Measurements from ENCODE around the gene PGA4.
"Not testable (repeated sequence)": the region's sequence is repeated elsewhere in the genome, so short reads cannot be mapped to it uniquely, and the experiment has no call there.

Gene PGA4

DNA sequence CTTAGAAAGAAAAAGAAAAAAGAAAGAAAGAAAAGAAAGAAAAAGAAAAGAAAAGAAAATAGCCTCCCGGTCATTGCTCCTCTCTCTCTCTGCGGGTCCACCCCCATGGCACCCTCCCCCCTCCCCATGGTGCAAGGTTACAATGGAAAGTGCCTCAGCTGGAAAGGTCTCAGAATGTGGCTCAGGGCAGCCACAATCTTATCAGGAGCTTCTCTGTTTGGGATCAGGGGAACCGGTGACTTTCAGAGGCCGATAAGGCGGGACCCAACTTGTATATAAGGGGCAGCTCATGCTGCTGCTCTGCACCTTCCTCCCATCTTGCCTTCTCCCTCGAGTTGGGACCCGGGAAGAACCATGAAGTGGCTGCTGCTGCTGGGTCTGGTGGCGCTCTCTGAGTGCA, at the start of gene PGA4:
Gene PGA4, plus strand, starts transcription at position 301 of the 400 bp plus-strand sequence. Its CDS starts 54 bp downstream, at position 355.
- DNase-seq, result not testable (repeated sequence)

DNA sequence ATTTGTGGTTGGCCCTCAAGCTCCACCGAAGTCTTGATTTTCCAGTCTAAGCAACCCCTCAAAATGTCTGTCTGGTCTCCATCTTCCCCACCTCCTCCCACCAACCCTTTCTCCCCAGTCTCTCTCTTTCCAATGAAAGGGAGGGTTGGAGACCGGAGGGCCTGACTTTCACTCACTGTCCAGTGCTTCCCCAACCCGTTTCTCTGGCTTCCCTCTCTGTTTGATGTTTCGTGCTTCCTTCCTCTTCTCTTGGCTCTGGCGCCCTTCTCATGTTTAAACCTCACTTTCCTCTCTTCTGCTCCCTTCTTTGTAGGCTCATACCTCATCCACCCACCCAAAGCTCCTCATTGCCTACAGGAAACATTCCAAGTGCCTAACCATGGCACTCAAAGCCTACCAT, 49.8 kb upstream of the PGA4 start:
- no peak for DNase-seq

DNA sequence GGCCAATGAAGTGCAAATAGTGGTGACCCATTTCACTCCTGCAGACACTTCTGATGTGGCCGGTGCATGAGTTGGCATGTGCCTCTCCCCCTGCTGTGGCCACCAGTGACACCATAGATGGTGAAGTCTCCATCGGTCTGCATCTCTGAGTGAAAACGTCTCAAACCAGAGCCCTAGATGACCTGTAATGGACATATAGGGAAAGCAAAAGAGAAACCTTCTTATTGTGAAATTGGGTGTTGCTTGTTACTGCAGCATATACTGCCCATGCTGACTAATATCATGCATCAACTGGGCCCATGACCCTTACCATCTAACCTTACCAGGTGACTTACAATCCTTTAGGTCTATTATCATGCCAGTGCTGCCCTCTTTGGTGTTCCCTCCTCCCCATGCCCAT, 49.3 kb upstream of the PGA4 start:
- DNase-seq, result no peak

DNA sequence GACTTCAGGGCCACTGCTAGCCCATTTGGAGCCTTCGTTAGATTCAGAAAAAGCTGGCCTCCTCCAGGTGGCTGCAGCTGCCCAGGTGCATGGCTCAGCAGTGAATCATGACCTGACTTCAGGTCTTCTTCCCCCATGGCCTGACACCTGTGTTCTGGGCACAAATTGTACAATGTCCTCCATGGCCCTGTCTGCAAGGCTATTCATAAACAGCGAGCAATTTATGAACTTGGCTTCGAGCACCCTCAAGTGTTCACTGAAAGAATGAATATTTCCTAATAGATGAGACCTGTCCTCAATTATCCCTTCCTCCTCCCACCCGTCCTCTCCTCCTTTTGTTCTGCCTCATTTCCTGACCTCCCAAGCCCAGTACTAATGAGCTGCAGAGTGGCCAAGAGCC, 48.7 kb upstream of the PGA4 start:
- no peak for DNase-seq

DNA sequence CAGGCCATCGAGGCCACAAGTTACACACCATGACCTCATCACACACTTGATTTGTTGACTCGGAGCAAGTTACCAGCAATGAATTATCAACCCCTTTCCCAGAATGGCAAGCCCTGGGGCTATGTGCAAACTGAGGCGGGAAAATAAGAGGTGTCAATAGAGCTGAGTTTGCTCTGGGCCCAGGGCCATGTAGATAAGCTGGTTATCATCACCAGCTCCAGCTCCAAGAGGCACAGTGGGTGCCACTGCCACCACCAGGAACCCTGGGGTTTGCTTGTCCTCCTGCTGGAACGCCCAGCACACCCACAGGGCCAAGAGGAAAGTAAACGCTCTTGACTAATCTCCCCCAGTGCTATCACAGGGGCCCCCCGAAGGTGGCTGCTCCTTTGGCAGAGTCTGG, 47.9 kb upstream of the PGA4 start:
- DNase-seq, result no peak

DNA sequence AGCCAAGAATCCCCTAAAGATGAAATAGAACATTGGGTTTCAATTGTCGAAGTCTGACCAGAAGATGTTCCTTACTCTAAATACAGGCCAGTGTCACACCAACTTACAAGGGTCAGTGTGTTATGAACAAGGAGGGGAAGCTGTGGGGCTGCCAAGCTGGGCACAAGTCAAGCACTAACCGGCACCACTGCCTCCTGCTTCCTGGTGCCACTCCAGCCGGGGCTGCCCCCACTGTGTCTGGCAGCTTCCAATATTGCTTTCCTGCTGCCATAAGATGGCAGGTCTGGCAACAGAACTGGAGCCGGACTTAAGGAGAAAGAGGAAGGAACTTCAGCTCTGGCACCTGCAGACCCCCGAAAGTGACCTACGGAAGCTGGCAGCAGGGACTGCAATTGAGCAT, 47.2 kb upstream of the PGA4 start:
- DNase-seq, result no peak

DNA sequence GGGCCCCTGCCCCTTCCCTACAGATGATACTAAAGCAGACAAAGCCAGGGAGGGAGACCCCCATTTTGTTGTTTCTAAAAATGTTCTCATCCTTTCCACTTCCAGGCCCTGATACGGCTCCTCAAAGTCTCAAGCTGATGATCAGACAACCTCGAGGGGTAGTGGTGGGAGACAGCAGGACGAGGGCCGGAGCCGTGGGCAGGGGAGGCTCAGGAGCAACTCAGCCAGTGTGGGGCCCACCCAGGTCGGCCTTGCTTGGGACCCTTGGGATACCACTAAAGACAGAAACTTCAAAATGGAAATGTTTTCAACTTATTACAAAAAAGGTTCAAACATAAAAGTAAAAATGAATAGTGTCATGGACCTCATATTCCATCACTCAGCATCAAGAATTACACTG, 45.7 kb upstream of the PGA4 start:
- DNase-seq, result no peak

DNA sequence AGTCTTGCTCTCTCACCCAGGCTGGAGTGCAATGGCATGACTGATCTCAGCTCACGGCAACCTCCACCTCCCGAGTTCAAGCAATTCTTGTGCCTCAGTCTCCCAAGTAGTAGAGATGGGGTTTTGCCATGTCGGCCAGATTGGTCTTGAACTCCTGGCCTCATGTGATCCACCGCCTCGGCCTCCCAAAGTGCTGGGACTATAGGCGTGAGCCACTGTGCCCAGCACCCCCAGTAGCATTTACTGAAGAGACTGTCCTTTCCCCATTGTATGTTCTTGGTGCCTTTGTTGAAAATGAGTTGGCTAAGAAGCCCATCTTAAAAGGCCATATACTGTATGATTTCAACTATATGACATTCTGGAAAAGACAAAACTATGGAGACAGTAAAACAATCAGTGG, 41.9 kb upstream of the PGA4 start:
- not testable (repeated sequence) for DNase-seq

DNA sequence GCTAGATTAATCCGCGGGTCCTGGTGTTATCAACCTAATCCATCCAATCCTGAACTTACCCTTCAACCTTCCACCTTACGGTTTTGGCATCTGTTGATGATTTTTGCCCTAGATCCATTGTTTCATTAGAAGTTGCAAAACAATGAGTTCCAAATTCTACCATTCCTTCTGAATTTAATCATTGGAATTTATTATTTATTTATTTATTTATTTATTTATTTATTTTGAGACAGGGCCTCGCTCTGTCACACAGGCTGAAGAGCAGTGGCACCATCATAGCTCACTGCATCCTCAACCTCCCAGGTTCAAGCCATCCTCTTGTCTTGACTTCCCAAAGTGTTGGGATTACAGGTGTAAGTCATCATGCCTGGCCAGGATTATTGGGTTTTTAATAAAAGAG, 40.7 kb upstream of the PGA4 start:
- DNase-seq, result no peak

DNA sequence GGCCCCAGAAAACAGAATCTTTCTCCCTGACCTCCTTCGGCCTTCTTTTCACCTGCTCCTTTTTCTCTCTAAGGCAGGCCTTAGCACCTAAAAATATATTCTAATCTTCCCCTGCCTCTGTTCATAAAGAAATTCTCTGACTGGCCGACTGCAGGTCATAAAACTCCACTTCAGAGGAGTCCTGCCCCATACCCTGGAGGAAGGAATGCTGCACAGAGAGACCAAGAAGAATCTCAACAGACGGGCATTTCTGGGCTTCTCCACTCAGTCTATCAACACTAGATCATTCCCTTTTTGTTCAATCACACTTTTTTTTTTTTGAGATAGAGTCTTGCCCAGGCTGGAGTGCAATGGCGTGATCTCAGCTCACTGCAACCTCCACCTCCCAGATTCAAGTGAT, 38.5 kb upstream of the PGA4 start:
- DNase-seq, result no peak

DNA sequence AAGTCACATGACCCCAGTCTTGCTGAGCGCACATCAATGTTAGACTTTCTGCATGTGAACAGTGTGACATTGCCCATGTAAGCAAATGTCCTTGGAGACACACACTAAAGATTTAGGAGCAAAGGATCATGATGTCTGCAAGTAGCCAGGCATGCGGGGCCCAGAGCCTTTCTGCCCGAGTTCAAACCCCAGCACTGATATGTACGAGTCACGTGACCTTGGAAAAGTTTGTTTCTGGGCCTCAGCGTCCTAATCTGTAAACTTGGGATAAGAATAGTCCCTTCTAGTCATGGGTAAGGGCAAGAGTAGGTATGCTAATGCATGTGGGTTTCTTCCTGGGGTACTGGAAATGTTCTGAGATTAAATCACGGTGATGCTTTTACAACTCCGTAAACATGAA, 35.6 kb upstream of the PGA4 start:
- DNase-seq, result no peak

DNA sequence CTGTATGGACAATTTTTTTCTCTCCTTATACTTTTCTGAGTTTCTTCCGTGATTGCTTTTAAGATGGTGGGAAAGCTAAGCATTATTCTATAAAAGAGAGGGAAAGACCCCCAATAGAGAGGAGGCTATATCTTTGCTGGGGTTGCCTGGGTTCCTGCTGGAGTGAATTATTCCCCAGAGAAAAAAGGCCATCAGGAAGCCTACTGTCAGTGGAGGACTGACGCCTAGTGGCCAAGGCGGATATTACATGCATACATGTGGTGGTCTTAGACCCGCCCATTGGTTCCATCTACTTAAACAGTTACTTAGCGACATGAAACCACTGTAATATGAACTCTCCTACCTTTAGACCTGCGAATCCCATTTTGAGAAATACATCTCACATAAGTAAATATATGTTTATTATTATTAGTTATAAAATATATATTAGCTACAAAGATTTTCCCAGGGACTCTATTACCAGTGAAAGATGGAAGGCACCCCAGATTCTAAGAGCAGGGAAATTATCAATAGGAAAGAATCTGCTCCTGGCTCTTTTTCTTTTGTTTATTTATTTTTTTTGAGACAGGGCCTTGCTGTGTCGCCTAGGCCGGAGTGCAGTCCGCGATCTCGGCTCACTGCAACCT, 34.5 kb upstream of the PGA4 start:
- DNase-seq, result peak; percentile 87 to 89

DNA sequence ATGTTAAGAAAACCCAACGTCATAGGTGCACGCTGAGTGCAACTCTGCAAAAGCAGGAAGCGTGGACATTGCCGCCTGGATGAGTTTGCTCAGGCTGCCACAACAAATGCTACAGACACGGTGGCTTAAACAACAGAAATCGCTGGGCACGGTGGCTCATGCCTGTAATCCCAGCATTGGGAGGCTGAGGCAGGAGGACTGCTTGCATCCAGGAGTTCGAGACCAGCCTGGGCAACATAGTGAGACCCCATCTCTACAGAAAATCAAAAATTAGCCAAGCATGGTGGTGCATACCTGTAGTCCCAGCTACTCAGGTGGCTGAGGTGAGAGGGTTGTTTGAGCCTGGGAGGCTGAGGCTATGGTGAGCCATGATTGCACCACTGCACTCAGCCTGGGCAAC, 32.2 kb upstream of the PGA4 start:
- no peak for DNase-seq

DNA sequence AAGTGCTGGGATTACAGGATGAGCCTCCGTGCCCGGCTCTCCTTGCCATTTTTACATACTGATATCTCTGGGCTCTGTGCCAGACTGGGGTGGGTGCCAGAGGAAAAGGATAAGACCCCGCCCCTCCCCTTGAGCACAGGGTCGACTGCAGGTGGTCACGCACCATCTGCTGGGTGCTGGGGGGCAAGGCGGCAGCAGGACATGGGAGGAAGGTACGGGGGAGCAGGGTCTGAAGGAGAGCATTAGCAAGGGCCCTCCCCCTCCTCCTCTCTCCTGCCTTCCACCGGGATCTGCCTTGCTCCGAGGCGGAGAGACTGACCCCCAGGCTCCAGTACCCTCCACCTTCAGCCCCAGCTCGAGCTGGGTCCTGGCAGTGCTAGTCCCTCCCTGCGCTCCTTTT, 28.6 kb upstream of the PGA4 start:
- no peak for DNase-seq

DNA sequence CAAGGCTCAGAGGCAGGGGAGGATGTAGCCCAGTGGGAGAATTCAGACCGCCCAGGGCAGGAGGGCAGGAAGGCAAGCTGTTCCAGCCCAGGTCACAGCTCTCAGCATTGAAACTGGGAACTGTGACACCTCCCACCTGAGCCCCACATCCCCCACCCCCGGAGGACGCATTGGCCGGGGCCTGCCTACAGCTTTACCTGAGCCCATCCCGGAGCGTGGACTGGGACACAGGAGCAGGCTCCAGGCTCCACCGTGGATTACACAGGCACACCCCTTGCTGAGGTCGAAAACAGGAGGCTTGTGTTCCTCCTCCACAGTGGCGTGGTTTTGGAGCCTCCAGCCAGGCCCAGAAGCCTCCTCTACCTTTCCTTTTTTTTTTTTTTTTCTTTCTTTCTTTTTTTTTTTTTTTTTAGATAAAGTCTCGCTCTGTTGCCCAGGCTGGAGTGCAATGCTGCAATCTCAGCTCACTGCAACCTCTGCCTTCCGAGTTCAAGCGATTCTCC, 27.9 kb upstream of the PGA4 start:
- no peak for DNase-seq

DNA sequence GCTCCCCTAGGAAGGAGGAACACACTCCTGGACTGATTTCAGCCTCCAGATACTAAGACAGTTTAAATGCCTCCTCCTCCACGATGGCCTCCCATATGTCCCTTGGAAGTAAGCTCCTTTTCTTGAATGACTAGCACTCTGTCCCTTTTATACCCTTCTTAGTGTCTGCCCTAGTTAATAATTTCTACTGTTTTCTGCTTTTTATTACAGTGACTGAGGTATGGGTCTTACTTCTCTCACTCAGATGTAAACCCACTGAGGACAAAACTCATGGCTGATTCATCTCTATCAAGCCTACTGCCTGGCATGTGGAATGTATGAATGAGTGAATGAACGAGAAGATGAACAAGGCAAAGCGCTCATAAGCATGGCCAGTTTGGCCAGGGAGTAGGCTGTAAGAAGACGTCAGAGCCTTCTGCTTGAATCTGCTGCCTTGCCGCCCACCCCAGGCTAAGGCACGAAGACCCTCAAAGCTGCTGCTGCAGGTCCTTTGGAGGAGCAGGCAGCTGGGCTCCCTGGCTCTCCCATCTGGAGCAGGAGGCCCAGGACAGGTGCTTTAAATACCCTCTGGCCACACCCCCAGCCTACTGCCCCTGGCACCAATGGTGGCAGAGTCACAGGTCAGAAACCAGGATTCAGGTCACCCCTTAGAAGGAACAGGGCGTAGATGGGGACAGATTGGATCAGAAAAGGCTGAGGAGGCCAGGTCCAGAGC, 27.0 kb upstream of the PGA4 start:
- no peak for DNase-seq

DNA sequence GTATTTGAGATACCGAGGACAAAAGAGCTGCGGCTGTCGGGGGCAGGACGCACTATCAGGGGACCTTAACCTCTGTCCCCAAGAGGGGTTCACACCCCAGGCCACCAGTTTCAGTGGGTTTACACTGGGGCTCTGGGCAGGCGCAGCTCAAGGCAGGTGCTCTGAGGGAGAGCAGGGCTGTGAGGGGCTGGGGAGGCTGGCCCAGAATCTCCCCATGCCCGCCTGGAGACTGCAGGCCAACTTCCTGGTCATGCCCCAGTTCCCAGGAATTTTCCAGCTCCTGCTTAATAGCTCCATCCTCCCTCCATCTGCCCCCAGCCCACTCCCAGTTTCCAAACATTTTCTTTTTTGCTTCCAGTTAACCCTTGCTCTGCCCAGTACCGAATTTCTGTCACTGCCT, 26.4 kb upstream of the PGA4 start:
- DNase-seq, result no peak

DNA sequence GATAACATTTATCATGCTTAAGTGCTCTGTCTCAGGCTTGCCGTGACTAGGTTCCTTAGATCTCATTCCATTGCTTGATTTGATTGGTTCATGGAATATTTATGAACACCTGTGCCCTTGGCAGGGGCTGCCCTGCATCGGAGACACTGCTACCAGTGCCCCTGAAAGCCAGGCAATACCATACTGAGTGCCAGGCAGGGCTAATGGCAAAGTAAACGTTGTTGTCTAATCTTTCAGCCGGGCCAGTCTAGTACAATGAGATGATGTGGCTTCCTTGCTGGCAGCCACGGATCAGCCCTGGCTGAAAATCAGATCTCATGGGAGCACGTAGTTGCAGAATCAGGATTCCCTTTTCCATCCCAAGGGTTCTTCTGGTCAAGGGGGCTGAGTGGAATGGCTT, 23.8 kb upstream of the PGA4 start:
- no peak for DNase-seq

DNA sequence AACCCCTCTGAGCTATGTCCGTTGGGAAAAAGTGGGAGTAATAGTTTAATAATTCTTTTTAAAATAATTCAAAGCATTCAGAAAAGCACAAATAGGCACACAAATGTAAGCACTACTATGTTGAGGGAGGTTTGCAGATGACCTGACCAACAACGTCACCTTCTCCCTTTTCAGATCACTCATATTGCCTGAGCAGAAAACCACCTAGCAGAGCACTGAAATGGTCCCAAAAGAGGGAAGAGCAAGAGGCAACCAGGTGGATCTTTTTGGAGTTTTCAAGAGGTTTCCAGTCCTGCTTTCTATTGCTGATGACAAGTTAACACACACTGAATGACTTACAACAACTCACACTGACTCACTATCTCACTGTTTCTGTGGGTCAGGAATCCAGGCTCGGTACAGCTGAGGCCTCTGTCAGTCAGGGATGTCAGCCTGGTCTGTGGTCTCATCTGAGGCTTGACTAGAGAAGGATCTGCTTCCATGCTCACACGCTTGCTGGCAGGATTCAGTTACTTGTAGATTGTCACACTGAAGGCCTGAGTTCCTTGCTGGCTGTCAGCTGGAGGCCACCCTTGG, 23.1 kb upstream of the PGA4 start:
- DNase-seq, result no peak

DNA sequence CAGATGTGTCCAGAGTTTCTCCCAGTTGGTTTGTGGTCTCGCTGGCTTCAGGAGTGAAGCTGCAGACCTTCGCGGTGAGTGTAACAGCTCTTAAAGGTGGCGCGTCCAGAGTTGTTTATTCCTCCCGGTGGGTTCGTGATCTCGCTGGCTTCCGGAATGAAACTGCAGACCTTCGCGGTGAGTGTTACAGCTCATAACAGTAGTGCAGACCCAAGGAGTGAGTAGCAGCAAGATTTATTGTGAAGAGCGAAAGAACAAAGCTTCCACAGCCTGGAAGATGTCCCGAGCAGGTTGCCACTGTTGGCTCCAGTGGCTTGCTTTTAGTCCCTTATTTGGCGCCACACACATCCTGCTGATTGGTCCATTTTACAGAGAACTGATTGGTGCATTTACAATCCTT, 20.7 kb upstream of the PGA4 start:
- no peak for DNase-seq

DNA sequence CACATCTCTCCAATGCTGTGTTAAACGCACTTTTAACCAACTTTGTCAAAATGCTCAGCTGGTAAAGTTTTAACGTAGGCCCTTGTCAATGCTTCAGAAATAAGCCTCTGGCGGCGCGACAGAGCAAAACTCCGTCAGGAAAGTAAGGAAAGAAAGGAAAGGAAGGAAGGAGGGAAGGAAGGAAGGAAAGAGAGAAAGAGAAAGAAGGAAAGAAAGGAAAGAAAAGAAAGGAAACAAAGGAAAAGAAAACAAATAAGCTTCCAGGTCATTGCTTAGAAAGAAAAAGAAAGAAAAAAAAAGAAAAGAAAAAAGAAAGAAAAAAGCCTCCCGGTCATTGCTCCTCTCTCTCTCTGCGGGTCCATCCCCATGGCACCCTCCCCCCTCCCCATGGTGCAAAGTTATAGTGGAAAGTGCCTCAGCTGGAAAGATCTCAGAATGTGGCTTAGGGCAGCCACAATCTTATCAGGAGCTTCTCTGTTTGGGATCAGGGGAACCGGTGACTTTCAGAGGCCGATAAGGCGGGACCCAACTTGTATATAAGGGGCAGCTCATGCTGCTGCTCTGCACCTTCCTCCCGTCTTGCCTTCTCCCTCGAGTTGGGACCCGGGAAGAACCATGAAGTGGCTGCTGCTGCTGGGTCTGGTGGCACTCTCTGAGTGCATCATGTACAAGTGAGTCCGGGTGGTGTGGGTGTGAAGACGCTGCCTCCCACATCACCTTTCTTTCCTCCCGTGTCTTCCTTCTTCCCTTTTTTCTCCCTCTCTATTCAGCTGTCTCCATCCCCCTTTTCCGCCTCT, 19.0 kb upstream of the PGA4 start, which contains the start of gene PGA3:
Gene PGA3, plus strand, starts transcription at position 566 of the 797 bp plus-strand sequence. Its CDS starts 50 bp downstream, at position 616.
- DNase-seq, result not testable (repeated sequence)

DNA sequence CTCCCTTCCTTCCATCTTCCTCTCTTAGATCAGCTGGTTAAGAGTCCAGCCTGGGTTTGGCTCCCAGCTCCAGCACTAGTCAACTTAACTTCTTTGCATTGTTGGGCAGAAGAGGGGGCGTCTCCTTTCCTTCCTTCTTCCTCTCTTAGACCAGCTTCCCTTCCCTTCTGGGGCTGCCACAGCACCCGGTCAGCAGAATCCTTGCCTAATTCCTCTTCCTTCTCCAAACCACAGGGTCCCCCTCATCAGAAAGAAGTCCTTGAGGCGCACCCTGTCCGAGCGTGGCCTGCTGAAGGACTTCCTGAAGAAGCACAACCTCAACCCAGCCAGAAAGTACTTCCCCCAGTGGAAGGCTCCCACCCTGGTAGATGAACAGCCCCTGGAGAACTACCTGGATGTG, 18.3 kb upstream of the PGA4 start:
- DNase-seq, result not testable (repeated sequence)

DNA sequence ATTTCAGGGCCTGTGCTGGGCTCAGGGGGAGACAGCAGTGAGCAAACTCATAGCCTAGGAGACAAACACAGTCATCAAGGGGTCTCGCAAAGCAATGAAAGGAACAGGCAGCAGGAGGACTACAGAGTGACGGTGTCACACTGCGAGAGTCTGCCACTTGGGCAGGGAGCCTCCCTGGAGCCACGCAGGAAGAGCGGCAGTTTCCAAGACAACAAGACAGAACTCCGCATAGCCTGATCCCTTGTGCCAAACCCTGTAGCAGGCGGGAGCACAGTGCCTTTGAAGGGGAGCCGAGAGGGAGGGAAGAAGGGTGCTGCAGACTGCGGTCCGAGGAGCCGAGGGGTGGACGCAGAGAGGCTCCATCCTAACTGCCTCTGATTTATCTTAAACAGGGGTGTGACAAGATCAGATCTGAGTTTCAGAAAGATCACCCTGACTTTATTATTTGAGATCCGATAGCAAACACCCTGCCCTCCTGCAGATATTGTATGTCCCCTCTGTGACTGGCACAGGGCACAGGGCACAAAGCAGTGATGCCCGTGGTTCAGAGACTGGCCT, 17.6 kb upstream of the PGA4 start:
- not testable (repeated sequence) for DNase-seq
